ENCODE results near the gene SLC39A5.
"Not testable (repeated sequence)": the region's sequence is repeated elsewhere in the genome, so short reads cannot be mapped to it uniquely, and the experiment has no call there.

SLC39A5 gene, protein sequence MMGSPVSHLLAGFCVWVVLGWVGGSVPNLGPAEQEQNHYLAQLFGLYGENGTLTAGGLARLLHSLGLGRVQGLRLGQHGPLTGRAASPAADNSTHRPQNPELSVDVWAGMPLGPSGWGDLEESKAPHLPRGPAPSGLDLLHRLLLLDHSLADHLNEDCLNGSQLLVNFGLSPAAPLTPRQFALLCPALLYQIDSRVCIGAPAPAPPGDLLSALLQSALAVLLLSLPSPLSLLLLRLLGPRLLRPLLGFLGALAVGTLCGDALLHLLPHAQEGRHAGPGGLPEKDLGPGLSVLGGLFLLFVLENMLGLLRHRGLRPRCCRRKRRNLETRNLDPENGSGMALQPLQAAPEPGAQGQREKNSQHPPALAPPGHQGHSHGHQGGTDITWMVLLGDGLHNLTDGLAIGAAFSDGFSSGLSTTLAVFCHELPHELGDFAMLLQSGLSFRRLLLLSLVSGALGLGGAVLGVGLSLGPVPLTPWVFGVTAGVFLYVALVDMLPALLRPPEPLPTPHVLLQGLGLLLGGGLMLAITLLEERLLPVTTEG

DNA sequence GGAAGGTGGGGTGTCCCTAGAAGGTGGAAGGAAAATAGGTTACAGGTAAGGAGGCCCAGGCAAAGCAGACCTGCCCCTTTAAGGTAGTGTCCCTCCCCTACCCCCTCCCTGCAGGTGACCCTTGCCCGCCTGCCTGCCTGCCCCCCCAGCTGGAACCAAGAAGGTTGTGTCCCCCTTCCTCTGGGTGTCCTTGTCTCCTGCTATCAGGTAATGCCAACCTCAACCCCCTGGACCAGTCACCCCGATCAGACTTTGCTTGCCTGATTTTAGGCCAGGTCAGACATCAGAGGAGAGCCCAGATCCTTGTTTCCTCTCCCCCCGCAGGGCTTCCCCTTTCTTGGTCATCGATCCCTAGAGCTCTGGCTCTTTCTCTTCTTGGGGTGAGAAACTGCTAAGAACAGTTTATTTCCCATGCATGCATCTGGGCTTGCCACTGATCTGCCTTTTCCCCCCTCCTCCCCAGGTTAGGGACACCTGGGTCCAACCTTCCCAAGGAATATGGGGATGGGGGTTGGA is at the start of gene SLC39A5:
Gene SLC39A5 (plus strand): TSS at position 136 of the 516 bp plus-strand sequence. CDS start 1,224 bp downstream, outside the sequence.
- DNase-seq (ENCODE audit: low read depth in 2 of 2, low spot score in 1 of 2): no peak

DNA sequence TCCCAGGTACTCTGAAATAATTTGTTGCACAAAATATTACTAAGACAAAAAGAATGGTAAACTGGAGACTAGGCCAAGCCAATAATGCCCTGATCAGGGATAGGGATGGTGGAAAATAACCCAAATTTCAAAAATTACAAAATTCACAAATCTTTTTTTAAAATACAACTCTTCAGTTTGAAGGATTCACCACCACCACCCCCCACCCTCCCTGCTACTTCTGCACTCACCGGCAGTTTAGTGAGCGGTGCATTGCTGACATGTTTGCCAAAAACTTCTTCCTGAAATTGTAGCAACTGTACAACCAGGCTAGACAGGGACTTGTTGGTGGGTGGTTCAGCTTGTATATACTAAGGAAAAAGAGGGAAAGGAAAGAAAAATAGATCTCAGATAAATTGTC is 42.9 kb upstream of the SLC39A5 start:
- DNase-seq (ENCODE audit: low read depth in 2 of 2, low spot score in 1 of 2): no peak

DNA sequence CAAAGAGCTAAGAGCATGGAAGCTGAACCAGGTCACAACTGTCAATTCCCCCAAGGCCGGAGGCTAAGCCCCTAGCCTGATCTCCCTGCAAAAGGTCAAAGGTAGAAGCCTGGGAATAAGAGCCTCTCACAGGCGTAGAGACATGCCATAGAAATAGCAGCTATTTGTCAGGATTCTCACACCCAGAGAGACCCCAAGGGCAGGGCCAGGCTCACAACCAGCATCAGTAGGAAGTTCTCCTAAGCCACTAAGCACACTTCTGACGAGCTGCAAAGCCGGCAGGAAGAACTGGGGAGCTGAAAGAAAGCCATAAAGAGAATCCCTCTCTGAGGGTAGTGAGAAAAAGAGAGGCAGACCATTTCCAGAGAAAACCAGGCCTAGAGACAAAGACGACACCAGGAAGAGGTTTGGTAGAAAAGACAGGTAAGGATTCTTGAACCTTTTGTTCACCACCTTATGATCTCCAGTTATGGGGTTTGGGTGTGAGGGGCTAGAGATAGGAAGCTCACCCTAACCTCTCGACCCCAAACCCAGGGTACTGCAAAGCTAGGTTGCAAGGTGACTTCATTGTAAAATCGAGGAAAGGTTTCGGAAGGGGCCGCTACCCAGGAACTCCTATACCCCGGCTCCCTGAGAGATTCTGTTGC is 41.6 kb upstream of the SLC39A5 start:
- DNase-seq (ENCODE audit: low read depth in 2 of 2, low spot score in 1 of 2): no peak

DNA sequence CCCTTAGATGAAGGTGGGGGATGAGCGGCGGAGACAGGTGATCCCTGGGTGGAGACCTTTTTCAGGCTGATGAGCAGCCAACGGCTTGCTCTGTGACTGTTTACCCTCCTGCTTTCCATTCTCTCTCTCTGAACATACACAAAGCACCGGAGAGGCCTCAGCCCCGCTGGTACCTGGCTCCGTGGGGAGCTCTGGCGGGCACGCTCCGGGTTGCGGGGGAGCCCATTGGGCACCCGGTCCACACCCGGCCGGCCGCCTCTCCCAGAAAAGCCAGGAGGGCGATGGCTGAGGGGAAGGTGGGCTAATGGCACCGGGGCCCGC is 41.1 kb upstream of the SLC39A5 start:
- no peak for DNase-seq (ENCODE audit: low read depth in 2 of 2, low spot score in 1 of 2)

DNA sequence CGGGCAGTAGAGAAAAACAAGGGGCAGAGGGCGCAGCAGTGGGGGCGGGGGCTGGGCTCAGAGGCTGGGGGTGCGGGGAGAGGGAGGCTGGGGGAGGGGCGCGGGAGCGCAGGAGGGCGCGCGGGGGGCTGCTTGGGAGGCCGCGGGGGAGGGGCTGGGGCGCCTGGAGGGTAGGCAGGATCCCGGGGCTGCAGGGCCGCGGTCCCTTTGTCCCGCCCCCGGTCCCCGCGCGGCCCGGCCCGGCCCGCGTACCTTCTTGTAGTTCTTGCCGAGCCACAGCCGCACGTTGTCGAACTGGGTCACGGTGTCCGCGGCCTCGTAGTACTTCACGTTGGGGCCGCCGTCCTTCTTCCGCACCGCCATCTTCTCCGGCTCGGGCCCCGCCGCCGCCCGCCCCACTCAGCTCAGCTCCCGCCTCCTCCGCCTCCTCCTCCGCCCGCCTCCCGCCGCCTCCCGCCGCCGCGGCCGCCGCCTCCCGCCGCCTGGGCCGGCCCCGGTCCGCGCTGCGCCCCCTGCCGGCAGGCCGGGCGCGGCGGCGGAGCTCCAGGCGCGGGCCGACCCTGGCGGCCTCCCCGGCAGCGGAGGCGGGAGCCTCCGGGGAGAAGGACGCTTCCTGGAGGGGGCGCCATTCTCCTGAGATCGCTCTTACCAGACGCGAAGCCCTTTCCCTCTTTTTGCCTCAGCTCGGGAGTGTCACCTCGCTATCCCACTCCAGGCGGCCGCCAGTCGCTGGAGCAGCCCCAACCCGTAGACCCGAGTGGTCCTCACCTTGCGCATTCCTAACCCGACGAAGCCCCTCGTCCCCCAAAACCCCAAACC is 40.5 kb upstream of the SLC39A5 start, which contains the start of gene SMARCC2:
Gene SMARCC2 (minus strand): TSS at position 385 of the 819 bp plus-strand sequence. CDS start 22 bp downstream, at position 363.
- peak; percentile 56 to 68 for DNase-seq (ENCODE audit: low read depth in 2 of 2, low spot score in 1 of 2)

DNA sequence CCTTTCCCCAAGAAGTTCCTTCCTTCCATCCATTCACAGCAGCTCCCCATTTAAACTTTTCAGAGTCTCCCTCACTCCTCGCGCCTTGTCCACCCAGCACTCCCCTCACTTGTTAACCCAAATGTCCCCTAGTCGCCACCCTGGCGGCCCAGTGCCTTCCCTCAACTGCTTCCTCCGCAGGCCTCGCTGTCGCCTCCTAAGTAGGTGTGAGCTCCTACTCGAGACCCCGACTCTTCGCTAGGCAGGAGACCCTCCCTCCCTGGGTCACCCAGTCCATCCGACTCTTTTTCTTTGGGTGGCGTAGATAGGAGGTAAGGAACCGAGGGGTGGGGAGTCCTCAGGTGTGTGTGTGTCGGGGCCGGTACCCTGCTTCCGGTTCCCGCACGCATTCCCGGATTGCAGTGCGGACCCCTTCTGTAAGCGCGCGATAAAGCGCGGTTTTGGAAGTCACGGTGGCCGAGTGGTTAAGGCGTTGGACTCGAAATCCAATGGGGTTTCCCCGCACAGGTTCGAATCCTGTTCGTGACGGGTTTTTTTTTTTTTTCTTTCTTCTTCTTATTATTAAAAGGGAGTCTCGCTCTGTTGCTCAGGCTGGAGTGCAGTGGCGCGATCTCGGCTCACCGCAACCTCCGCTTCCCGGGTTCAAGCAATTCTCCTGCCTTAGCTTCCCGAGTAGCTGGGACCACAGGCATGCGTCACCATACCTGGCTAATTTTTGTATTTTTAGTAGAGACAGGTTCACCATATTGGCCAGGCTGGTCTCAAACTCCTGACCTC is 39.7 kb upstream of the SLC39A5 start:
- DNase-seq (ENCODE audit: low read depth in 2 of 2, low spot score in 1 of 2): peak; percentile 27 to 47

DNA sequence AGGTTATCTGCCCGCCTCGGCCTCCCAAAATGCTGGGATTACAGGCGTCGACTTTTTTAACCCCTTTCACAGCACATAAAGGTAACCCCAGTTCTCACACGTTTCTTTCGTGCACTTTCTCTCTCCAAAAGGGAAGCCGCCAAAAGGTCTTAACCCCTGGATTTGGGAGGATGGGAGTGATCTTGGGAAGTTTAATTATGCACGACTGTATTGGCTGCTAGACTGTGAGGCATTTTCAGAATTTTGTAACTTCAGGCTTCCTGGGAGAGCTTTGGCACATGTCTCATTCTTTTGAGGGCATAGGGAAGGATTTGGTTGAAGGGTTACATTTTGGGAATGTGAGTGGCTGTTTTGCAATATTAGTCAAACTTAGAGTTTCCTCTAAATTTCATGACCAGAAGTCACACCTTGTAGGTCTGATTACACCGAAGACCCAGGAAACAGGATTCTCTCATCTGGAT is 39.1 kb upstream of the SLC39A5 start:
- DNase-seq (ENCODE audit: low read depth in 2 of 2, low spot score in 1 of 2): no peak

DNA sequence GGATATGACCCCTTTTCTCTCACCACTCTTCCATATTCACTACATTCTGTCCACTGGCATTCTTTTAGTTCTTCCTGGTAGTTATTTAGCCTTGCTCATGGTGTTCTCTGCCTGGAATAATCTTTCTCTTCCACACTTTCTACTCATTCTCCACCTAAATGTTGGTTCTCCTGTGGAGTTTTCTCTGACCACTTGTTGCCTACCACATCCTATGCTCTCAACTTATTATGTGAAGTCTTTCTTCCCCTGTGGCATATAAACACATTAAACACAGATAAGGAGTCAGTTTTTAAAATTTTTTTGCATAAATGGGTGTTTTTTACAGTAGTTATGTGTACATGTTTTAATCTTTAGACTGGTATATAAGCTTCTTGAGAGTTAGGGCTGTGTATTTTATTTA is 37.3 kb upstream of the SLC39A5 start:
- no peak for DNase-seq (ENCODE audit: low read depth in 2 of 2, low spot score in 1 of 2)

DNA sequence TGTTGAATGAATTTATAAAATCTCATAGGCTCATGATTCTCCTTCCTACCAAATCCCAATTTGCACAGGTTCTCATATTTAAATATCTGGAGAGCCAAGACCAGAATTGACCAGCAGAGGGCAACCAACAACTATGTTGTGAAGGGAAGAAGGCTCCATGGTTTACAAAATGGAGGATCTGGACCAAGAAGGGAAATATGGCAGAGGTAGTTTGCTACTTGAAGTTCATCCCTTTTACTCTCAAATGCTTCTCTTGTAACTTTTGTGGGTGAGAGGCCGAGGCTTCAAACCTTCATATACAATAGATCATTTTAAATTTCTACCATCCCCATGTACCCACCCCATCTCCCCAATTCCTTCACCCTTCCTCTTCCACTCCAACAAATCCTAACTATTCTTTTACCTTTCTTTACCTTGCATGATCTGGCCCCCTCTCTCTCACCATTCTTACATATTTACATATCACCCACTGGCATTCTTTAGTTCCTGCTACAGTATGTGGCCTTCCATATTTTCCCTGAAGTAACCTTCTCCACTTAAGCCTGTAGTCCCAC is 36.7 kb upstream of the SLC39A5 start:
- peak; percentile 38 to 54 for DNase-seq (ENCODE audit: low read depth in 2 of 2, low spot score in 1 of 2)

DNA sequence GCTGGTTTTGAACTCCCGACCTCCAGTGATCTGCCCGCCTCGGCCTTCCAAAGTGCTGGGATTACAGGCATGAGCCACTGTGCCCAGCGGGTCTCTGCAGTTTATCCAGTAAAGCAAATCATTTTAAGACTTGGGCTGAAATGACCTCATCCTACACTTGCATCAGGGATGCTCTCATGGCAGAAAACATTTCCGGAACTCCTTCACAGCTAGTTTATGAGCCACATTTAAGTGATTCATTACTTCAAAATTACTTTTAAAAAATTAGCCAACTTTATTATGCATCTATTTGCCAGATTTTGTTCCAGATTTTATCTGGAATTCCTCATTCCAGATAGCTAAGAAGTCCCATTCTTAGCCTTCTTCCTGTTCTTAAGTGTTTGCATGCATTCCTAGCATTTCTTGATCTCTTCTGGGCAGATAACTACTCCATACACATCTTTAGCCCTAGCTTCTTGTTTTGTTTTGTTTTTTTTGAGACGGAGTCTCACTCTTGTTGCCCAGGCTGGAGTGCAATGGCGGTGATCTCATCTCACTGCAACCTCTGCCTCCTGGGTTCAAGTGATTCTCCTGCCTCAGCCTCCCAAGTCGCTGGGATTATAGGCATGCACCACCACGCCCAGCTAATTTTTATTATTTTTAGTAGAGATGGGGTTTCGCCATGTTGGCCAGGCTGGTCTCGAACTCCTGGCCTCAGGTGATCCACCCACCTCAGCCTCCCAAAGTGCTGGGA is 32.9 kb upstream of the SLC39A5 start:
- DNase-seq (ENCODE audit: low read depth in 2 of 2, low spot score in 1 of 2): not testable (repeated sequence)

DNA sequence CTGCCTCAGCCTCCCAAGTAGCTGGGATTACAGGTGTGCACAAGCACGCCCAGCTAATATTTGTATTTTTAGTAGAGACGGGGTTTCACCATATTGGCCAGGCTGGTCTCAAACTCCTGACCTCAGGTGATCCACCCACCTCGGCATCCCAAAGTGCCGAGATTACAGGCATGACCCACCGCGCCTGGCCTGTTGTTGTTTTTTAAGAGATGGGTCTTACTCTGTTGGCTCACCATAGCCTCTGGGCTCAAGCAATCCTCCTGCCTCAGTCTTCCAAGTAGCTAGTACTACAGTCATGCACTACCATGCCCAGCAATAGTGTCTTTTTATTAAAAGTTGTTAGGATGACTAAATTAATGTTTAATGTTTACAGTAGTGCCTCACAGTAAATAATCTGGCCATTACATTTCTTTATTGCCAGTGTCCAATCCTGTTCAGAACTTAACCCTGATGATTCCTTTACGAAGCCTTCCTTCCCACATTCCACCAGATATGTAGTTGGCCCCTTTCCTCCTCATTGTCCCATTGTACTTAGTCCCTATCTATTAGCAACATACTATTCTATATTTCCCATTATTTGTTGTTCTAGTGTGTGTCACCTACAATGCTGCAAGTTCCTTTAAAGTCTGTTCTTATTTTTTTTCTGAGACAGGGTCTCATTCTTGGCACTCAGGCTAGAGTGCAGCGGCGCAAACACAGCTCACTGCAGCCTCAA is 31.8 kb upstream of the SLC39A5 start:
- no peak for DNase-seq (ENCODE audit: low read depth in 2 of 2, low spot score in 1 of 2)

DNA sequence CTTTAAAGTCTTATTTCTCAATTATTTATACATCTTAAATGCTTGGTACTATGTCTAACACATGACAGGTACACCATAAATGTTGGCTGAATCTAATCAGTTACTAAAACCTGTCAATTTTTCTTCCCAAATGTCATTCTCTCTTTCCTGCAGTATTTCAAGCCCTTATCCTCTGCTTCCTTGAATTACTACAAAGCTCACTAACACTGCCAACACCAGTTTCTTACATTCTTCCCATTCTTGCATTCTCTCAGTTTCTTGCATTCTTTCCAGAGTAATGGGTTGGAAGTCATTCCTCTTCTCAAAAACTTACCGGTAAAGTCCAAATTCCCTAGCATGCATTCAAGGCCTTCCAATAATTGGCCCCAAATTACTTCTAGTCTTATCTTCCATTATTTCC is 31.0 kb upstream of the SLC39A5 start:
- no peak for DNase-seq (ENCODE audit: low read depth in 2 of 2, low spot score in 1 of 2)

DNA sequence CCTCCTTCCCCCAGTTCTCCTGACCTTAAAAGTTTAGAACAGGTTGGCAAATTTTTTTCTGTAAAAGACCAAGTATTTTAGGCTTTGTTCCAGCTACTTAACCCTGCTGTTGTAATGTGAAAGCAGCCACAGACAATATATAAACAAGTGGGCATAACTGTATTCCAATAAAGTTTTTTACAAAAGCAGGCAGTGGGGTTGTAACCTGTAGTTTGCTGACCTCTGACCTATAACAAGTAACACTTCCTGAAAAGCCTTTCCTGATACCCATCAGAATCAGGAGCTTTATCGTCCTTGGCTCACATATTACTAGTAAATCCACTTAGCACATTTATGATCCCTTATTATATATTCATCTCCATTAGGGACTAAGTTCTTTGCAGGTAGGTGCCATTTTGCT is 27.5 kb upstream of the SLC39A5 start:
- DNase-seq (ENCODE audit: low read depth in 2 of 2, low spot score in 1 of 2): no peak

DNA sequence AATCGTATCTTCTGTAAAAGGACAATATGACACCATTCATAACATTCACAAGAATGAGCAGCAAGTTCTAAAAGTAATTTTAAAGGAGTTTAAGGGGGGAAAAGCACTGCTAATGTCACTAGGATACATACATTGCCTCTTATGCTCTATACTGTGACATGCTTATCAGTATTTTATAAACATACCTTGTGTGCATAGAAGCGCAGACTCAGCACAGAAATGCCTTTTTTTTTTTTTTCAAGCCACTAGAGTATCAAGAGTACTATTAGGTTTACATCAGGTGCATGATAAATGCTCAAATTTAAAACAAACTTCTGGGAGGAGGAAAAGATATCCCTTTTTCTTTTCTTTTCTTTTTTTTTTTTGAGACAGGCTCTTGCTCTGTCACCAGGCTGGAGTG is 27.0 kb upstream of the SLC39A5 start:
- no peak for DNase-seq (ENCODE audit: low read depth in 2 of 2, low spot score in 1 of 2)

DNA sequence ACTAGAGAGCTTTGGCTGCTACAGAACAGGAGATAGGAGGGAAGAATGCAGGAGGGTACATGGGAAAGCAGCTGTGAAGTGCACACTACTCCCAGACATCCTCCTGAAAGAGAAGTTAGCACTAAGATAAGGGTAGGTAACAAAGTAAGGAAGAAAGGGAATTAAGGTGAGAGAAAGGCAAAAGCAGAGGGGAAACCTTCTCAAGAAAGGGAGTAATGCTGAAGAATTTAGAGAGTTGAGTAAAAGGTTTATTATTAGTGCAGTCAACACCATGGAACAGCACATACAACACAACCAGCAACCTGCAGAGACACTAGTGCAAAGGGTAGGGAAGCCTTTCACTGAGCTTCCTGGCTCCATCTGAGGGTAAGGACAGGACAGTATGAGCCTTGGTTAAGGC is 25.6 kb upstream of the SLC39A5 start:
- no peak for DNase-seq (ENCODE audit: low read depth in 2 of 2, low spot score in 1 of 2)

DNA sequence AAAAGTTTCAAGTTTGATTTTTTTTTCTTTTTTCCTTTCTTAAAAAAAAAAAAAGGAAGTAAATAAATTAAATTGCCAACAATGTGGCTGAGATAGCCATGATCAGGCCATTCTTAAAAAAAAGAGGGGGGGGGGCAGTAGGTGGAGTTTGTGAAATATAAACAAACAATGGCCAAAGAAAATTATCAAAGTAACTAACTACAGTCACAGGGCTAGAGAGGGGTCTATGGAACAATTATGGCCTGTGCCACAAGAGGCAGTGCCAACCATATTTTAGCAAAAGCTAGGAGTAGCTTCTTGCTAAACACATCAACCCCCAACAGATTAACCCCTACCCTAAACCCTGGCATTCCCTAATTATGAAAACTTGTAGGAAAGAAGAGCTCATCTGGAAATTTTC is 24.4 kb upstream of the SLC39A5 start:
- no peak for DNase-seq (ENCODE audit: low read depth in 2 of 2, low spot score in 1 of 2)

DNA sequence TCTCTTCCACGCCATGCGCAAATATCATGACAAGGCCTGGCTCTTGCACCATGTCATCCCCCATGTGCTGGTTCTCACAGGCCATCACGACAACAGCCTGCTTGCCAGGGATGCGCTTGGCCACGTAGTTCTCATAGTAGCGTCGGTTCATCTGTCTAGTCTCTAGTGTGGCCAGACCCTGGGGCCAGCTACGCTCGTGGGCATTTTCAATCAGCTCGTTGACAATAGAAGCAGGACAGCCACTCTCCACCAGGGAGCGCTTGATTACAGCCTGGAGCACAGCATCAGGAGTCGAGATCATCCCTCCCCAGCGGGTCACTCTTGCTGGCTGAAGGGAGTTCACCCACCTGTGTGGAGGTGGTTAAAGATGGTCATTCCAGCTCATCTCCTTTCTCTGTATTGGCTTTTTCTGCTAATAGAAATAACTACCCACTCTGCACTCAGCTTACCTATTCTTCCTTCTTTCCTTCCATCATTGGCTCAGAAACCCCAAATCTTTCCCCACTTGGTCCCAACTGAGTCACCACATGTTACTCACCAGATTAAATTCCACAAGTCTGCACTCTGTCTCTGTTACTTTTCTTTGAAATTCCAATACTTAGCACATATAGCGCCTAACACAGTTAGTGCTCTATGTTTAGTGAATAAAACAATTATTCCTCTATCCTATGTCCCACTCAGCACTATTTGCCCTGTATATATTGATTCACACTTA is 23.2 kb upstream of the SLC39A5 start:
- DNase-seq (ENCODE audit: low read depth in 2 of 2, low spot score in 1 of 2): no peak

DNA sequence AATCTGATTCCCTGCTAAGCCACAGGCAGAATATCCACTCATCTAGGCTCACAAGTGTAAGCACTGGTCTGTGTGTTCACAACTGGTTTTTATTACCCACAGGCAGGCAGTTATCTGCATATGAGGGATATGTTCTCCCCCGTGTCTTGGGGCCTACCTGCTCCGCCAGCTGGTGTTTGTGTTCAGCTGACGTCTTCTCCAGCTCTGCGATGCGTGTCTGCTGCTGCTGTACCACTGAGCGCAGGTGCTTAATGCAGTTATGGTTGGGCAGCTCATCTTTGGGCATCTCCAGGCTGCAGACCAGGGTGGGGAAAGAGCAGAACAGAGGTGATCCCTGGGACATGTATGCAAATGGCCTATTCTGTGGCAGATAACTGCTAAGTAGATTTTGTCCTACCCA is 21.8 kb upstream of the SLC39A5 start:
- no peak for DNase-seq (ENCODE audit: low read depth in 2 of 2, low spot score in 1 of 2)

Measured in stimulated activated CD8-positive, alpha-beta memory T cell treated with anti-CD3 and anti-CD28 coated beads, Interleukin-4, amount 100 ng/mL, for 1 hour (primary cell).